Fibroblast of skin of right quadriceps (primary cell): ENCODE data around the gene EIF1B.

Source experiments
- DNase-seq: peaks from one replicate; pipeline ENCODE4 v3.0.0-alpha.2; 2013

EIF1B gene

DNA sequence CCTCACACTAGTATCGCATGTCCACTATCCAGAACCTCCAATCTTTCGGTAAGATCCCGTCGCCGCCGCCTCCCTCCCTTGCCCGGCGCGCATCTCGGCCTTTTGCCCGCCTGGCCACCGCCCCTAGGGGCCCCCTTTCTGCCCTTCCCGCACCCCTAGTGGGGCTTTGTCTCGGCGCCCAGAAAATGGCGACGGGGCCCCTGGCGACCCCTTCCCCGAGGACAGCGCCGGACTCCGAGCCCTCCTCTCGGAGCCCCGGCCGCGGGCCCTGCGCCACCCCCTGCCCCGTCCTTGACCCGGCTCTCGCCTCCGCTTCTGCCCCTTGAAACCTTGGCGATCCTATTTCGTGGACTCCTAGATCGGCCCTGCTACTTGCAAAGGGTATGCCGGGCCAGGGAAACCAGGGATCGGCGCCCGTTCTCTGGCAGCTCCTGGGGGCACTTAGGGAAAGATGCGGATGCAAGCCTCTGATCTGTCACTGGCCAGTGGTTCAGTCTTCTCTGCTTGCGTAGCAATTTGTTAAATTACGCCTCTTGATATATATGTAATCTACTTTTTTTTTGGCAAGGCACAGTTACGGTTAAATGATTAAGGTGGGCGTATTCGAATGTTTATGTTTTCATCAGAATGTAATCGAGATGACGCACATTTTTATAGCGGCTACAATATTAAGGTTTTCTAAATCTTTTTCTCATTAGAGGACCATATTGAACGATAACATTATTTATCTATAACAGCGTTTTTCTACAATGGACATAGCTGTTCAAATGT lies 603 bp downstream of the EIF1B start:
- peak; percentile 34 for DNase-seq

DNA sequence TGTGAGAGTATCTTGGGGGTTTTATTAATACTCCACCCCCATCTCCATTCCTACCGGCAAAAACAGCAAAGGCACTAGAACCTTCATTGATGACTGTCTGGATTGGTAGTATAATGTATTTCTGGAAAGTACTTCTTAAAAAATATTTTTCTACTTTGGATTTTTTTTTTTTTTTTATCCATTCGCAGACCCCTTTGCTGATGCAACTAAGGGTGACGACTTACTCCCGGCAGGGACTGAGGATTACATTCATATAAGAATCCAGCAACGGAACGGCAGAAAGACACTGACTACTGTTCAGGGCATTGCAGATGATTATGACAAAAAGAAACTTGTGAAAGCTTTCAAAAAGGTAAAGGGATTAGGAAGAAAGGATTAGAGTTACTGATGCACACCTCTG lies 1.2 kb downstream of the EIF1B start:
- peak; percentile 49 for DNase-seq

DNA sequence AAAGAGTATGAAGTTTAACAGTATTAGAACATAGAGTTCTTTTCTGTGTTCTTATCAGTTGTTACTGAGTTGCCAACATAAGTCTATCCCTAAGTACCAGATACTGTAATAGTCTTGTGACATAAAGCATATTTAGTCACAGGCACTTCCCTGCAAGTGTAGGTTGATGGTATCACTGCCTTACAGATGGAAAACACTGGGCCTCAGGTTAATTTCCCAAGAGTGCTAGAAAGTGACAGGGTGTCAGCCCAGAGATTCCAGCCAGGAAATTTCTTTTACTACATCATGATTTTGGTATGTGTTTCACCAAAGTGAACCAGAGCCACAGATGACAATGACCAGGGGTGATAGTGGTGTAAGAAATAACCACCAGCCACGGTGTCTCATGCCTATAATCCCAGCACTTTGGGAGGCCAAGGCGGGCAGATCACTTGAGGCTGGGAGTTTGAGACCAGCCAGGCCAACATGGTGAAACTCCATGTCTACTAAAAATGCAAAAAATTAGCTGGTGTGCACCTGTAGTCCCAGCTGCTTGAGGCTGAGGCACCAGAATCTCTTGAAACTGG lies 3.2 kb downstream of the EIF1B start:
- peak; percentile 10 for DNase-seq

DNA sequence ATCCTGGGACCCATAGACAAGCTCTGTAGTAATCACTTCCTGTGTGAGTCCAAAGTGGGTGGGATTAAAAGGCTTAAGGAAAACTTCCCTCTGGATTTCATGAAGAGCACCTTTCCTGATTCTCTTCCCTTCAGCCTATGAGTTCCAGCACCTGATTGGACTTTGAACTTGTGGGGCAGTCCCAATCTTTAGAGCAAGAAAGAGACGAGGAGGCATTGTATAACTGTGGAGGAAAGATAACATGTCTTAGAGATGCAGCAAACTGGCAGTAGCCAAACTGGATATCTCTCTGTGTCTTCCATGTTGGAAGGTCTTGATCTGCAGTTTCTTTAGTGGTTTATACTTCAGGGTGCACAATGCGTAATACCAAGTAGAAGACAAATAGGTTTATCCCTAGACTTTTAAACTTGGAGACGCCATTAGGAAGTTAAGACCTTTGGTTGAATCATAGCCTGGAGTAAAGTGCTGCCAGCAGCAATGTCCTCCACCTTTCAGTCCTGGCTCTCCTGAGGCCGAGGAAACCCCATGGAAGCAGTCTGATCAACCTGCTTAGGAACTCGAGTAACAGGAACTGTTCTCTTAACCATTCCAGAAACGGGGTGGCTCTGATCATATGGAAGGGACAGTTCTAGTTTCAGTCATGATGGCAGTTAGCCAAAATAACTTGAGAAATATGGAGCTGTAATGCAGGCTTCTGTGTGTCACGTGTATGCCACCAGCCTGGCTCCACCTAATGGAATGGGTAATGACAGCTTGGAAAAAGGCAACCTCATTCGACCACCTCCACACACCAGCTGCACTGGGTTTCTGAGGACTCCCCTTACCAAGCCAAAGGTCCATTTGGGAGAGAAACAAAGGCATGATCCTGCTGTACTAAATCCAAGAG lies 4.7 kb downstream of the EIF1B start:
- peak; percentile 26 for DNase-seq

DNA sequence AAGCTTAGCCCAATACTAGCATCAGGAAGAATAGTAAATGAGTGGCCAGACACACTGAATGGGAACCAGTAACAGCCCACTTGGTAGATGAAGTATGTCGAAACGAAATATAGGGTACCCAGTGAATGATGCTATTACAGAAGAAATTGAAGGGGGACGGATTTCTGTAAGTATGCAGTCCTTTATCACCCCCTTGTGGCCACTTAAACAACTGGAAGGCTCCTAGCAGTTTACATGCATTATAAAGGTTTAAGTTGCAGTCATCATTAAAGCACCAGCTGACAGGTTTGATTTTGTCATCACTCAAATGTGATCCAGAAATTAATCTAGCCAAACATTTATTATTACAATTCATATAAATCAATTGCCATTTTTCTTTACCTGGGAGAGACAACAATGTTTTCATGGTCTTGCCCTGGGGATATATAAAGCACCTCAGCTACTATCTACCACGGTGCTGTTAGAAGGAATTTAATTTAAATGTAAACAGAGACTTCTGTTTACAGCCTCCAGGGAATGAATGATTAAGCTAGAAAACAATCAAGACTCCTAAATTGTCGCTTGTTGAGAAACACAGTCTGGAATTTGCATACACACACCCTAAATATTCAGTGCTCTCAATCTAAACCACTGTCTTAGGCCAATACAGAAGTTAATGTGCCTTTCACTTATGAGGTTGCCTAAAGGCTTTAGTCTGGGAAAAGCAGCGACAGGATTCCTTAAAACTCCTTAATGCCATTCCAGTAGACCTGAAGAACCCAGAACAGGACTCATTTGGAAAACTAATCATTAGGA lies 7.8 kb downstream of the EIF1B start:
- DNase-seq = peak; percentile 55

DNA sequence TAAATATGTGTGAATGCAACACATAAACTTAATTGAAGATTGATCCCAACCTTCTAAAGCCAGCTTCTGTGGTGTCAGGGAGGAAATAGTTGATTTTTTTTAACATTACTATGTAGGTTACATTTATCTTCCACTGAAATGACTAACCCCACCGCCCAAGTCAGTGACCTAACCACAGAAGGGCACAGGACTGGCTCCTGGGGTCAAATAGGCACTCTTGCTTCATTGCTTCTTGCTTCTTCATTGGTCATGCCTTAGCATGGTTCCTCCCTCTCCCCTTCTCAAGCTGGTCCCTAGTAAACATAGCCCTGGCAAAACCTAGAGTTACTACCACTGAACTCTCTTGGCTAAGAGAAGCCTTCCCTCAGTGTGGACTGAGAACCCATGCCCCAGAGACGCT lies 12.3 kb downstream of the EIF1B start:
- DNase-seq = no peak

DNA sequence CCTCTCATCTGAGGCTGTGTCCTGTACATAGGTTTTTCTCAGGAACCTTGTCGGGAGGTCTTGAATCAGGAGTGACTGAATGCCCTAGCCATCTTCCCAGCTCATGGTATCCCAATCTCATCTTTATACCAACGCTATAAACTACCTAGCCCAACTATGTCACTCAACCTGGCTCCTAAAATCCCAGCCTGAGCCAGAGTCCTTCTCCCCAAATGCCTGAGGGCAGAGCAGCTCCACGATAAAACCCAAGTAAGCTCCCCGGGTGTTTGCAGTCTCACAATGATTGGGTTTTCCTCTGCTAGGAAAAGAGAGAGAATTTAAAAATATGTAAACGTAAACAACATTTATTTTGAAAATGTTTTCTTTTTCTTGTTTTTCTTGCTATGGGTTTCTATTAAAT lies 14.4 kb downstream of the EIF1B start:
- no peak for DNase-seq

DNA sequence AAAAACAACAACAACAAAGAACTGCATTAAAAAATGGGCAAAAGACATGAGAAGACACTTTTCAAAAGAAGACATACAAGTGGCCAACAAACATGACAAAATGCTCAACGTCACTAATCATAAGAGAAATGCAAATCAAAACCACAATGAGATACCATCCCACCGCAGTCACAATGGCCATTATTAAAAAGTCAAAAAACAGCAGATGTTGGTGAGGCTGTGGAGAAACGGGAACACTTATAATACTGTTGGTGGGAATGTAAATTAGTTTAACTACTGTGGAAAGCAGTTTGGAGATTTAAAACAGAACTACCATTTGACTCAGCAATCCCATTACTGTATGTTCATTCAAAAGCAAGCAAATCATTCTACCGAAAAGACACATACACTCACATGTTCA lies 15.1 kb downstream of the EIF1B start:
- DNase-seq = no peak

DNA sequence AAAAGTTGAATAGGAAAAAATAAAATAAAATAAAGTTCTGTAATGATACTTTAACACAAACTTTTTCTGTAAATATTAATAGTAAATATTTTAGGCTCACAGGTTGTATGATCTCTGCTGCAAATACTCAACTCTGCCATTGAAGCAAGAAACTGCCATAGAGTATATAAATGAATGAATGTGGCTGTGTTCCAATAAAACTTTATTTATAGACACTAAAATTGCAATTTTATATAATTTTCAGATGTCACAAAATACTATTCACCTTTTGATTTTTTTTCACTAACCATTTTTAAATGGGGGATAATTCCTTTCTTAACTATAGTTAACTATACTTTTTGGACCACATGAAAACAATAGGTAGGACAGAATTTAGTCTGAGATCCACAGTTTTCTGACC lies 16.0 kb downstream of the EIF1B start:
- DNase-seq = no peak

DNA sequence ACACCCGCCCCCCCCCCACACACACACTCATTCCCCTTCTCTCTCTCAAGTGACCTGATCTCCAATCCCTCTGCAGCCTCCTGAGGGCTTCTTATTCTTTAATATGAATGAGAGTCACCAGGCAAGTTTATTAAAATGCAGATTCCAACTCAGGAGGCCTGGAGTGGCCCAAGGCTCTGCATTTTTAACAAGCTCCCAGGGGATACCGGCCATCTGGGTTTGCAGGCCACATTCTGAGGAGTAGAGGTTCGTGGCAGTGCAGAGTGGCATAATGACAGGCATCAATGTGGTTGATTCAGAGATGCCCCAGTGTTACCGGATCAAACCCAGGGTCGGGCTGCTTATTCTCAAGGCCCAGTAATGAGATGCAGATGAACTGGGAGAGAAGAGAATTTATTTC lies 18.9 kb downstream of the EIF1B start:
- no peak for DNase-seq

DNA sequence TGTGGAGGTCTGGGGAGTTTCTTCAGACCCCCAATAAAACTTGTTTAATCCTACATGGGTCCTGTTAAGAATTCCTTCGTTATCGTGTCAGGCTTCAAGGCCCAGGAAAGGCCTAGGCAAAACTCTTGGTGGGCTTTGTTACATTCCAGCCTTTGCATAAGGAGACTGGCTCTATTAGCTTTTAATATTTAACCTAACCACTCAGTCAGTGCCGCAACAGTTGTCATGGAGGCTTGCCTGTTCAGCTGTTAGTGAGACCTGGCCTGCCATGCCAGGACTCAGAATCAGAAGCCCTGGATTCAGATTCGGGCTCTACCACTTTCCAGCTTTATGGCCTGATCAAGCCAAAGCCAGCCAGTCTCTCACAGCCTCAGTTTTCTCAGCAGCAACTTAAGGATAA lies 19.6 kb downstream of the EIF1B start:
- DNase-seq = no peak

DNA sequence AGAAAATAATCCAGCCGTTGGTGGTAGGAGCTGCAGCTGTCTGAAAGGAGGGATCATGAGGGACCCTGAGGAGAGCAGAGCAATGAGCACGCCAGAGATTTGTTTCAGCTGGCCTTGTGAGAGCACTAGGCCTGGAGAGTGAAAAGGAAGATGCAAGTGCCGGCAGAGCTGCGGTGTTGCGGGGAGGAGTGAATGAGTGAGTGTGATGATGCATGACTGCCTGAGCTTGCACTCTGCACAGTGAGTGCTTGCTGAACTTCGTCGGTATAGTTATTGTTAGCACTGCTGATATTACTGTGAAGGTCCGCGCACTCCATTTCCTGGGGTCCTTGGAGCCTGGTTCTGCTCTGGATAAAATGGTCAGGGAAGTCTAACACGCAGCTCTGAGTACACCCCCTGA lies 23.2 kb downstream of the EIF1B start:
- no peak for DNase-seq

DNA sequence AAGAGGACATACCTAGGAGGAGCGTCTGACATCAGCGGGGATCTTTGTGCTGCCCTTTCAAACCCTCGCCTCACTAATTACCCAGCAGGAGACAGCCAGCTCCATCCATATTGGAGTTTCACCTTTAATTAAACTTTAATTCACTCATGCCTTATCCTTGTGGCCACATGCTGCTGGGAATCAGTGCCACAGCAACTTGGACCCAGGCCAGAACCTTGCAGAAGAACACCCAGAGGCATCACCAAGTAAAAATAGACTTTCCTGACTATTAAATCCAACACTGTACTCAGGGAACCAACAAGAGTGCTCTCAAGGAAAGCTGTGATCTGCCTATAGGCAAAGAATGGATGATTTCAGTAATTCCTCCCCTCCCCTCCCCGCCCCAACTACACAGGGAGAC lies 23.9 kb downstream of the EIF1B start:
- no peak for DNase-seq

DNA sequence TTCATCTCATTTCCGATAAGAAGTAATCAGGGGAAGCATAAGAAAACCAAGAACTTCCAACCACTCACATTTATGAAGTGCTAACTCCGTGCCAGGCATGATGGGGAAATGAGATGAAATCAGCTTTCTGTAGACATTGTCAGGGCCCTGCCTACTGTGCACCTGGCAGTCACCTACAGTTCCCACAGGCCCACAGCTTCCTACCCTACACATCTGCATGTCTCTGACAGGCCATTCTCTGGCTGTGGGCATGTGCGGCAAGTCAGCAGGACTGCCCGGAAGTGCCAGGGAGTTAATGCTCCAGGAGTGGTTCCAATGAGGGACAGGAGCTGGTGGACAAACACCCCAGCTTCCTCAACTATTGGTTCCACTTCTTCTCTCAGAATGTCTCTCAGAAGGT lies 24.3 kb downstream of the EIF1B start:
- no peak for DNase-seq

DNA sequence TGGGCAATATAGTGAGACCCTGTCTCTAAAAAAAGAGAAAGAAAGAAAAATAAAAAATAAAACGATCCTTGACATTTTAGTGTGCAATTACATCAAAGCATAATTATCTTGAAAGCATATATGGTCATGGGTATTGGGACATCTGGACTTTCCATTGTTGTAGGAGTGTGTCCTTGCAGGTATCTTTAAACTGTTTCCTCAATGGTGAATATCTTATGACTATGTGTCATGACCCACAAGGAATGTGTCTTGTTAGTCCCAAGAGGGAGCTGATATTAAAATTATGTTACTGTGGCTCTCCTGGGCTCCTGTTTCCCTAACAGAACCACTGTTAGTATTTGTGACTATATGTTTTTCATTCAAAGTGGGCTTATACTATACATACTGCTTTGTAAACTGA lies 26.6 kb downstream of the EIF1B start:
- no peak for DNase-seq

DNA sequence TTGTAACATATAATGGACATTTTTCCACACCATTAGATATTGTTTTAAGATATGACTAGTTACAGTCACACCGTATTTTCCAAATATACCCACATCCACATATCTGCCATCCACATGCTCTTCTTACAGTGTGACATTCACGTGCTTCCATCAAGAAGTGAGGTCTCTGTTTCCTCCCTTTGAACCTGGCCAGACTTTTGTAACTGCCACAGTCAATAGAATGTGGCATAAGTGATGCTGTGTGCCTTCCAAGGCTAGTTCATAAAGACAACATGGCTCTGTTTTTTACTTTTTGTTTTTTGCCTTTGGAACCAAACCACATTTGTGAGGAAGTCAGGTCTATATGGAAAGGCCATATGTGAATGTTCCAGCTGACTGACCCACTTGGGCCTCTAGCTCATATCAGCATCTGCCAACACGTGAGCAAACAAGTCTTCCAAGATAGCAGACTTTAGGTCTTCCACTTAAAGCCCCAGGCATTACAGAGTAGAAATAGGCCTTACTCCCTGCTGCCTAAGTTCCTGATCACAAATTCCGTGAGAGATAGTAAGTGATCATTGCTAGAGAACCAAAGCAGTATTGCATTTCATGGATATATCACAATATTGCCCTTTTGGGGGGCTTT lies 27.1 kb downstream of the EIF1B start:
- no peak for DNase-seq

DNA sequence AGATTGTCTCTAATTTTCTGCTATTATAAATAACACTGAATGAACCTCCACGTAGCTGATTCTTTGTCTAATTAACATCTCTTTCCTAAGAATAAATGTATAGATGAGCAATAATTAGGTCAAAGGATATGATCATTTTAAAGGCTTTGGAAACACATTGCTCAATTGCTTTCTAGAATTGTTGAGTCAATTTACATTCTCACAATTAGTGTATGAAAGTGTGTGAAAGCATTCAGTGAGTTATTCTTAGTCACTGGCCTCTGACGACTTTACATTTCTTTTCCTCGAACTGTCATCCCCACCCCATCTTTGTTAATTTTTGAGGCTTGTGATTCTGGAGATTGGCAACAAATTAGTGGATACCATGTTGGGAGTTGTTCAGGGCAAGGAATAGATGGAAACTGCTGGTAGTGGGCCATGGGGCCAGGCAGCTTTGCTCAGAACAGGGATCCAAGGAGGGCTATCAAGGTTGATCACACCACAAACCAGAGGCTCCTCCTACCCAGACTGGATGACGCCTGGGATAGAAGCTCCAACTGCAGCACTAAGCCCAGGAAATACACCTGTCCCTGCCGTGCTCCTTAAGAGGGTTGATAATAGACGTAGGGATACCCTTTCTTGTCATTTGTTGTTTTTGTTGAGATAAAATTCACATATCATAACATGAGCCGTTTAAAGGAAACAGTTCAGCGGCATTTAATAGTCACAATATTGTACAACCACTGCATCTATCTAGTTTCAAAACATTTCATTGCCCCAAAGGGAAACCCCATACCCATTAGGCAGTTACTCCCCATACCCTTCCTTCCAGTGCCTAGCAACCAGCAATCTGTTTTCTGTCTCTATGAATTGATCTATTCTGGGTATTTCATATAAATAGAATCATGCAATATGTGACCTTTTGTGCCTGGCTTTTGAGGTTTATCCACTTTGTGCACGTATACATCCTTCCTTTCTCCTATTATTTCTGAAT lies 27.9 kb downstream of the EIF1B start:
- DNase-seq = no peak

DNA sequence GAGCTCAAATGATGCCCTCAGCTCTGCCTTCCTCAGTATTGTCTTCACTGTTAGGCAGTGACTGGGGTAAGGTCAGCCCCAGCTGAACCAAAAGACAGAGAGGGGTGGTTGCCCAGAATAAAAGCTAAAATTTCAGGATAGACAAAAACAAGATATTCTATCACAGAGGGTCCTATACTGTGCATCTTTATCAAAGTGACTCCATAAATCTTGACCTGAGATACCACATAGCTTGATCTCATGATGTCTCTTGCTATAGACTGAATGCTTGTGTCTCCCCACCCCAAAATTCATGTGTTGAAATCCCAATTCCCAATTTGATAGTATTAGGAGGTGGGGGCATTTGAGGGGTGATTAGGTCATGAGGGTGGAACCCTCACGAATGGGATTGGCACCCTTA lies 30.4 kb downstream of the EIF1B start:
- no peak for DNase-seq

DNA sequence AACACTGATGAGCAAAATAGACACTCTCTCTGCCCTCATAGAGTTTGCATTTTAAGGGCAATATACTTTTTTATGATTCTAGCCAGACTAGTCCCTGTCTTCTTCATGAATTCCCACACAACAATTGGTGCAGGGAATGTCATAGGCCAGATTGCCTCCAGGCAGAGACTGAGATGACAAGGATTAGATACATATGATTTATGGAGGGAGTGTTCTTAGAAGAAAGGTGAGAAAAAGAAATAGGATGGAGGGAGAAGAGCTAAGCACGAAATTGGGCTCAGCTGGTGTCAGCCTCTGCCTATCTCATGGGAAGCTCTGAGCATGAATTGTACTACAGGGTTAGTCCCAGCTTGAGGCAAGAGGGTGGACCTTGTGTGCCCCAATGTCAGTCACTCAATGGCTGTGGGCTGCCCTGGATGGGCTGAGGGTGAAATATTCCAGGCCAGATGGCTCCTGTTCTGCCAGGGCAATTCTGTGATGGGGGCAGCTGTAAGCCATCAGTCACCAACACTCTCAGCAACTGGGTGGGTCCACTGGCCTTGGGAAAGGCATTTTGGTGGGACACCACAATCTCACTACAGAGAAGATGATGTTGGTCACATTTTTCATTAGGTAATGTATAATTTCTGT lies 31.1 kb downstream of the EIF1B start:
- DNase-seq = no peak

DNA sequence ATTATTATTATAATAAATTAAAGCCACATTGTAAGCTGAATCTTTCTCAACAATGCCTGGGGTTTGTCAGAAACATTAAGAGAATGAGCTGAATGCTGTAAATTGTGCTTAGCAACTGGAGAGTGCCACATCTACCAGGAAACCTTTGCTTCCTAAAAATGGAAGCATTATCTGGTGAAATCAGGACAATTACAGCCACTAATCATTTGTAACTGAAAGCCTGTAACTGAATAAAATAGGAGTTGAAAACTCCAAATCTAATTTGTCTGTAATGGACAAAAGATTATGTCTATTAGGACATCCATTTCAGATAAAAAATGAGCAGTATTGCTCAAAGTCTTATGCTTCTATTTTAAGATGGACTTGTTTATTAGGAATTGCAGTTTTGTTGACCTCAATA lies 32.2 kb downstream of the EIF1B start:
- no peak for DNase-seq

DNA sequence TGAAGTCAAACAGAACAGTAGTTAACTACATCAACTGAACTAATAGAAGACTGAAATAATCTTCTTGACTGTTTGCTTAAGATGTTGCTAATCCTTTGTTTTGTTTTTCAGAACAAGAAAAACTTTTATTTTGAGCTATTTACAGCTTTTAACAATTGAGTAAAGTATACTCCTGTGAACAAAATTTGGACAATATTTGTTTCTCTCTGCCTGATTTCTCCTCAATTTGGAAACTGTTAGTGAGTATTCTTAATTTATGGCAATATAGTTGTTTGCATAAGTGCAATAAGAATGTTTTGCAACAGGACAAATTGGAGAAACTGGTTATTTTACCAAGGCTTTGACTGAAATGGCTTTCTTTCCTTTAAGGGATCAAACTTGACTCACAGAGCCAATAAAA lies 41.0 kb downstream of the EIF1B start:
- no peak for DNase-seq
